ENCODE measurements around the gene SUGP2.
"Not testable (repeated sequence)": the region's sequence is repeated elsewhere in the genome, so short reads cannot be mapped to it uniquely, and the experiment has no call there.

SUGP2 gene

GRCh38 chr19:19031891-19032290, 1.4 kb downstream of the SUGP2 start:
- DNase-seq: no peak

- DNase-seq: no peak
Observed at GRCh38 chr19:19028526-19028925, 4.8 kb downstream of the SUGP2 start.

GRCh38 chr19:19027228-19027627, 6.1 kb downstream of the SUGP2 start:
- no peak for DNase-seq

- DNase-seq: no peak
Observed at GRCh38 chr19:19026299-19026971, 6.9 kb downstream of the SUGP2 start.

GRCh38 chr19:19025861-19026260, 7.5 kb downstream of the SUGP2 start:
- no peak for DNase-seq

GRCh38 chr19:19023376-19023775, 9.9 kb downstream of the SUGP2 start:
- not testable (repeated sequence) for DNase-seq

- DNase-seq: no peak
Observed at GRCh38 chr19:19022380-19022961, 10.8 kb downstream of the SUGP2 start.

GRCh38 chr19:19021115-19021514, 12.2 kb downstream of the SUGP2 start:
- DNase-seq: no peak

- DNase-seq: peak in 1 of 2 donors; percentile 12
Observed at GRCh38 chr19:19010551-19010950, 22.8 kb downstream of the SUGP2 start.

GRCh38 chr19:19009951-19010350, 23.4 kb downstream of the SUGP2 start:
- DNase-seq: no peak

- DNase-seq: no peak
Observed at GRCh38 chr19:19006213-19006612, 27.1 kb downstream of the SUGP2 start.

- no peak for DNase-seq
Observed at GRCh38 chr19:19004144-19004543, 29.2 kb downstream of the SUGP2 start.

- DNase-seq: no peak
Observed at GRCh38 chr19:18999896-19000620, 33.3 kb downstream of the SUGP2 start.

- DNase-seq: no peak
Observed at GRCh38 chr19:18999016-18999758, 34.1 kb downstream of the SUGP2 start.

- no peak for DNase-seq
Observed at GRCh38 chr19:18998276-18998675, 35.0 kb downstream of the SUGP2 start.

GRCh38 chr19:18996796-18997394, 36.4 kb downstream of the SUGP2 start:
- DNase-seq: no peak

- no peak for DNase-seq
Observed at GRCh38 chr19:18996351-18996750, 37.0 kb downstream of the SUGP2 start.

- DNase-seq: peak in 1 of 2 donors; percentile 35
Observed at GRCh38 chr19:18995804-18996241, 37.5 kb downstream of the SUGP2 start.

GRCh38 chr19:18993115-18993514, 40.2 kb downstream of the SUGP2 start:
- DNase-seq: no peak

GRCh38 chr19:18992696-18993095, 40.6 kb downstream of the SUGP2 start:
- DNase-seq: no peak

- no peak for DNase-seq
Observed at GRCh38 chr19:18991468-18991867, 41.8 kb downstream of the SUGP2 start.

GRCh38 chr19:18991006-18991405, 42.3 kb downstream of the SUGP2 start:
- DNase-seq: no peak

GRCh38 chr19:18990128-18990708, 43.1 kb downstream of the SUGP2 start:
- DNase-seq: no peak

Data from CD4-positive, alpha-beta T cell treated with Interleukin-1 beta for 1 hour (primary cell).